ENCODE results near the gene NPY1R. TPM values are rescaled to one million over a fixed set of nuclear protein-coding genes. Genes with fewer than 3 reads are reported as not detected.
A peak's percentile ranks its signal among the peaks of the same experiment; 100 is the strongest.

The NPY1R gene
- total RNA-seq (2014; rRNA removed; shearing (Covaris generic)), result not detected in 2 replicates
- polyA plus RNA-seq (2015; cell fraction: cytosol; rRNA removed), result not detected in 2 replicates
- polyA plus RNA-seq (2015; cell fraction: nucleus; rRNA removed), result 0.26 and 0.58 TPM in 2 replicates

- peak; percentile 86 for DNase-seq (ENCODE audit: low read depth, low spot score)
- in situ Hi-C loops (cut with HindIII; ENCODE audit: low pct_unique_long_range_greater_than_20kb, low sequenced_read_pairs), result no loop called here
These were observed at the start of gene NPY1R for GRCh38 chr4:163332526-163333406. NPY1R (minus strand) TSS chr4:163332596; CDS start chr4:163326554, 6,042 bp downstream.

- no peak for DNase-seq (ENCODE audit: low read depth, low spot score)
- in situ Hi-C loops (cut with HindIII; ENCODE audit: low pct_unique_long_range_greater_than_20kb, low sequenced_read_pairs), result no loop called here
These were observed 48.3 kb upstream of the NPY1R start for GRCh38 chr4:163380703-163381102.

DNA sequence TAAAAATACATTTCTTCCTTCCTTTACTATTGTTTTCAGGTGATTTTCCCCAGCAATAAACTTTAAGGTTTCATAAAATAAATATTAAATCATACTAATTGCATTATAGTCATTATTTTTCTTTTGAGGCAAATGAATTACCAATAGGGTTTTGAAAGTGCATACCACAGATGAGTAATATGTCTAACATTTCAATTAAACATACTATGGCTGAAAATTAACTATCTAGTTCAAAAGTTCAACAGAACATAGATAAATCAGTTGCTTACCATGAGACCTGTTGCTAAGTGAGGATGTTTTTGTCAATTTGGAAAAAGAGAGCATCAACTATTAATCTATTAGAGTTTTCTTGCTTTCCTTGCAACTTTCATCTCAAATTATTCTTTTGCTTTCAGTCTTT lies 46.3 kb upstream of the NPY1R start:
- DNase-seq (ENCODE audit: low read depth, low spot score), result no peak

DNA sequence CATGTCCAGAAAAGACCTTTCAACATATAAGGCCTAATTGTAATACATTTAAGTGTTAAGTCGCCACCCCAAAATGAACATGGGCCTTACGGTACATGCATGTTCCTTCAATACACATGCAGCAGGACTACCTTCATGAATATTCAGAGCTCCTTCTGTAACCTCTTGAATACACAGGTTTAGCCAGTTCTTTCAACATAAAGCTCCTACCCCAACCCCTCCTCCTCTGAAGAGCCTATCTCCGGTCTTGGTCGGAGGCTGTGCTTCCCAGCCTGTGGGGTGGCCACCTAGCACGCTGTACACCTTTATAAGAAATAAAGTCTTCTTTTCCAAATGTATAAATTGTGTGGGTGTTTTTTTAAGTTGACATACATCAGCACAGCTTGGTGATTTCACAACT lies 39.6 kb upstream of the NPY1R start:
- in situ Hi-C loops (cut with HindIII; ENCODE audit: low pct_unique_long_range_greater_than_20kb, low sequenced_read_pairs), result no loop called here
- DNase-seq (ENCODE audit: low read depth, low spot score), result no peak

More for the DNA sequence above, 46.3 kb upstream of the NPY1R start:
- in situ Hi-C loops (cut with HindIII; ENCODE audit: low pct_unique_long_range_greater_than_20kb, low sequenced_read_pairs), result no loop called here

DNA sequence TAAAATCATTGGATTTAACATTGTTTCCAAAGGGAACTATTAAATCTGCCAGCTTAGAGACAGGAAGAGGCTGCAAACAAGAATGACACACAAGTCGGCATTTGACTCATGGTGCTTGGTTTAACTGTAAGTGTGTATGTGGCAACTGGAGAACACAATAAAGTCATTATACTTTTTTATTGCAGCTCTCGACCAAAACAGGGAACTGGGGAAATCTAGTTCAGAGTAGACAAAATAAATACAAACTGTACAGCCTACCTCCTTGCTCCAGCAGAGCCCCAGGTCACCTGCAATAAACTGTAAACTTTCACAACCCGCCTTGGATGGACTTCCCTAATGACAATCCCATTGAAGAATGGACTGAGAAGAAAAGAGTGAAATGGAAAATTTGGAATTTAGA lies 35.3 kb upstream of the NPY1R start:
- in situ Hi-C loops (cut with HindIII; ENCODE audit: low pct_unique_long_range_greater_than_20kb, low sequenced_read_pairs), result no loop called here
- peak; percentile 70 for DNase-seq (ENCODE audit: low read depth, low spot score)

DNA sequence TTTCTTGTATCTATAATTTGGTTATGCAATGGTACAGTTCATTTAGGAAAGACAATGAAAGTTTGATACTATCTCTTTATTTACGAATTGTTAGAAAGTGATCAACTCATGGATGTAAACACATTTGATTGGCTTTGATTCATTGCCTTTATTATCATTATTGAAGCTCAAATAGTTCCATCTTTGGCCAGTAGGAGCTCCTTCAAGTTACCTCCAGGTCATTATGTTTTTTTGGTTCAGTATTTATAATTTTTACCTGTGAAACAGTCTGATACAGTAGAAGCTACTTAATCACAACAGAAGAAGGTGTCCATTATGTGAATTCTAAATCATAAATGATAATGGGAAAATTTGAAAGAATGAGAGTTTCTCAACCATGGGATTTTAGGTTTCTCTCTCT lies 23.7 kb upstream of the NPY1R start:
- no peak for DNase-seq (ENCODE audit: low read depth, low spot score)
- in situ Hi-C loops (cut with HindIII; ENCODE audit: low pct_unique_long_range_greater_than_20kb, low sequenced_read_pairs), result no loop called here

DNA sequence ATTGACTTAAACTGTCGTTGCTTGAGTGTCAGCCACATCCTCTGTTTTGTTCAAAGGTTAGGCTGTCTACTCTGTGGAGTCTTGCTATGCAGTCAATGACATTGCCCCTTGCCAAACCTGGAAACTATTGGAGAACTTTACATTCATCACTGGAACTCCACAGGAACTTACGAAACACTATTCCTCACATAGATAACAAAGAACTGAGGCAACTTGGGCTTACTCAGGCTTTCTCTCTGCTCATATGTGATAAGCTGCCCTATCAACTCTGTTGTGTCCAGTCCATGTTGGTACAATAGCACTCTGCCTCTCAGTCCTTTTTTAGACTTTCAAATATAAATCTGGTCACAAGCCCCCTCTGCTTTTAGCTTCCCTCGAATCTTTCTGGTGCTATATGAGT lies 20.7 kb upstream of the NPY1R start:
- DNase-seq (ENCODE audit: low read depth, low spot score), result no peak
- in situ Hi-C loops (cut with HindIII; ENCODE audit: low pct_unique_long_range_greater_than_20kb, low sequenced_read_pairs), result no loop called here

DNA sequence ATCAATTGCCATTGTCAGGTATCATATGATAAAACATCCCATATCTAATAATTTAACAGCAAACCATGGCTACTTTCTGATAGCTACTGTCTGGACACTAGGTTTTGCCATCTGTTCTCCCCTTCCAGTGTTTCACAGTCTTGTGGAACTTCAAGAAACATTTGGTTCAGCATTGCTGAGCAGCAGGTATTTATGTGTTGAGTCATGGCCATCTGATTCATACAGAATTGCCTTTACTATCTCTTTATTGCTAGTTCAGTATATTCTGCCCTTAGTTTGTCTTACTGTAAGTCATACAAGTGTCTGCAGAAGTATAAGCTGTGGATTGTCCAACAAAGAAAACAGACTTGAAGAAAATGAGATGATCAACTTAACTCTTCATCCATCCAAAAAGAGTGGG lies 18.3 kb upstream of the NPY1R start:
- in situ Hi-C loops (cut with HindIII; ENCODE audit: low pct_unique_long_range_greater_than_20kb, low sequenced_read_pairs), result no loop called here
- no peak for DNase-seq (ENCODE audit: low read depth, low spot score)

- DNase-seq (ENCODE audit: low read depth, low spot score), result no peak
These were observed 12.0 kb upstream of the NPY1R start for GRCh38 chr4:163344147-163345125.

DNA sequence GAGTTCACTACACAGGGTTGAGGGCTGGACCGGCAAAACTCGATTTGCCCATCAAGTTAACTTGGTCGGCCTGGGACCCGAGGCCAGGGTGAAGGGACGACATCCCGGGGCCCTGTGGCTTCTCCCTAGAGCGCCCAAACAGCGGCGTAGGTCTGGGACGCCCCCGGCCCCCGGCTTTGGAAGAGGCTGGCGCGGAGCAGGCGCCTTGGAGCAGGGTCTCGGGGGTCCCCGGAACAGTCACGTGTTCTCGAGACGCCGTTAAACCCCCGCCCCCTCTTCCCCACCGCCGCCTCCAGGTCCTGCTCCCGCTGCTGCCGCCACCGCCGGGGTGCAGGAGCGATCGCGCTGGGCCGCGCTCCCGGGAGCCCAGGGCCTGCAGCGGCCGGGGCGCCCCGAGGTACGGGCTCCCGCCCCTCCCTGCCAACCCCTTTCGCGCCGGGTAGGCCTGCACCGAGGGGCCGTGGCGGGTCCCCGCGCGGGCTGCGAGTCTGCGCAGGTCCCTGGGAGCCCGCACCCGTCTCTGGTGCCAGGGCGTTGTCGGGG lies 11.3 kb upstream of the NPY1R start, which contains the start of gene NPY5R:
TSS of gene NPY5R (plus strand) at position 289 of the 543 bp plus-strand sequence. CDS start 6,382 bp downstream, outside the sequence.
- in situ Hi-C loops (cut with HindIII; ENCODE audit: low pct_unique_long_range_greater_than_20kb, low sequenced_read_pairs), result no loop called here

More at GRCh38 chr4:163344147-163345125, 12.0 kb upstream of the NPY1R start:
- in situ Hi-C loops (cut with HindIII; ENCODE audit: low pct_unique_long_range_greater_than_20kb, low sequenced_read_pairs), result no loop called here

GRCh38 chr4:163335384-163335783 lies 3.0 kb upstream of the NPY1R start:
- in situ Hi-C loops (cut with HindIII; ENCODE audit: low pct_unique_long_range_greater_than_20kb, low sequenced_read_pairs), result no loop called here
- no peak for DNase-seq (ENCODE audit: low read depth, low spot score)

More for the DNA sequence above, 11.3 kb upstream of the NPY1R start, which contains the start of gene NPY5R:
- DNase-seq (ENCODE audit: low read depth, low spot score), result no peak

GRCh38 chr4:163331629-163332376 lies 593 bp downstream of the NPY1R start:
- in situ Hi-C loops (cut with HindIII; ENCODE audit: low pct_unique_long_range_greater_than_20kb, low sequenced_read_pairs), result no loop called here
- DNase-seq (ENCODE audit: low read depth, low spot score), result peak; percentile 8

- in situ Hi-C loops (cut with HindIII; ENCODE audit: low pct_unique_long_range_greater_than_20kb, low sequenced_read_pairs), result no loop called here
- DNase-seq (ENCODE audit: low read depth, low spot score), result no peak
These were observed 1.3 kb downstream of the NPY1R start for GRCh38 chr4:163330916-163331628.

DNA sequence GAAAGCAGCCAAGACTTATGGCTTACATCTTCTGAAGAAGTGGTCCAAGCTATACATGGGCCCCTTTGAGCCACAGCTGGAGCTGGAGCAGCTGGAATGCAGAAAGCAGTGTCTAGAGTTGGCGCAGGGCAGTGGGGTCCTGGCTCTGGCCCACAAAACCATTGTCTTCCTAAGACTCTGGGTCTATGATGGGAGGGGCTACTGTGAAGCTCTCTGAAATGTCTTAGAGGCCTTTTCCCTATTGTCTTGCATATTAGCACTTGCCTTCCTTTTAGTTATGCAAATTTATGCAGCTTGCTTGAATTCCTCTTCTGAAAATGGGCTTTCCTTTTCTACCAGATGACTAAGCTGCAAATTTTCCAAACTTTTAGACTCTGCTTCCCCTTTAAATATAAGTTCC lies 15.3 kb downstream of the NPY1R start:
- in situ Hi-C loops (cut with HindIII; ENCODE audit: low pct_unique_long_range_greater_than_20kb, low sequenced_read_pairs), result no loop called here

DNA sequence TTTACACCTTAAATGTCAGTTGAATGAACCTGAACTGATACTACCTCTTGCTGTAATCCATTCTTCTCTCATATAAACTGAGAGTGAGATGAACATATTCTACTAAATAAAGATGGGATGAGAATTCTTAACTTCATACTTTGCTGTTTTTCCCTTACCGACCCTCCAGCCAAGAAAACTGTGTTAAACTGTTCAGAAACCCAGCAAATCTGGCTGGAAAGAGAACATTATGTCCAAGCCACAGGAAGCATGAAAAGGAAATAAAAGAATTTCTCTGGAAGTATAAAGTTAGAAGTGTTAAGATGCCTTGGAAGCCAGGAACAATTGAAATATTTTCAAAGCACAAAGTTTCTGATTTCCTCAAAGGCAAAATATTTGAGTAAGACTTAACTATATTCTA lies 22.9 kb downstream of the NPY1R start:
- in situ Hi-C loops (cut with HindIII; ENCODE audit: low pct_unique_long_range_greater_than_20kb, low sequenced_read_pairs), result no loop called here
- DNase-seq (ENCODE audit: low read depth, low spot score), result no peak

More for the DNA sequence above, 15.3 kb downstream of the NPY1R start:
- DNase-seq (ENCODE audit: low read depth, low spot score), result no peak

GRCh38 chr4:163303069-163303468 lies 29.3 kb downstream of the NPY1R start:
- no peak for DNase-seq (ENCODE audit: low read depth, low spot score)
- in situ Hi-C loops (cut with HindIII; ENCODE audit: low pct_unique_long_range_greater_than_20kb, low sequenced_read_pairs), result no loop called here
